ENCODE measurements around the gene ACSL1.

- TF ChIP-seq CTCF (conservative IDR thresholded peaks at IDR 0.05 in 1 of 2, IDR thresholded peaks at IDR 0.05 in 1 of 2; ENCODE audit: low read depth in 1 of 2, low read length in 2 of 2): no peak
- no peak for TF ChIP-seq EZH2 (IDR thresholded peaks at IDR 0.05; ENCODE audit: low read length, missing control alignments)
Measured at GRCh38 chr4:184815046-184815877, 10.5 kb downstream of the ACSL1 start.
